ENCODE results near the gene CAMTA1.

GRCh38 chr1:7052701-7053100, 267.4 kb downstream of the CAMTA1 start:
- TF ChIP-seq CTCF (IDR thresholded peaks at IDR 0.05) (no peak), POLR2A (IDR thresholded peaks at IDR 0.05) (no peak), POLR2AphosphoS5 (IDR thresholded peaks at IDR 0.05) (no peak), EP300 (IDR thresholded peaks at IDR 0.05) (no peak)

Measured in upper lobe of left lung (tissue), 4 donors.